ENCODE results near the gene DNHD1. TPM values are rescaled to one million over a fixed set of nuclear protein-coding genes. Genes with fewer than 3 reads are reported as not detected.

DNHD1 gene
- total and polyA plus RNA-seq, 9 of the 15 experiments (the other 6 are each of a cell fraction or from before 2014, with no cell fraction given), result 0.82 to 9.7 (median 3.8) TPM

GRCh38 chr11:6612213-6613041, 115.3 kb downstream of the DNHD1 start, which contains the start of gene TAF10 (continued):
- TF ChIP-seq ETV5 (CRISPR knock-in tag; IDR thresholded peaks at IDR 0.05; ENCODE audit: low read depth) (peak; percentile 90), ZNF436 (CRISPR knock-in tag; IDR thresholded peaks at IDR 0.05) (no peak), ZNF121 (CRISPR knock-in tag; conservative IDR thresholded peaks at IDR 0.05) (no peak), NELFE (IDR thresholded peaks at IDR 0.05; ENCODE audit: insufficient read depth, insufficient read length) (no peak), ZBTB49 (CRISPR knock-in tag; IDR thresholded peaks at IDR 0.05; ENCODE audit: borderline replicate concordance) (no peak), MAFF (IDR thresholded peaks at IDR 0.05; ENCODE audit: low read length) (no peak), BDP1 (IDR thresholded peaks at IDR 0.05; ENCODE audit: insufficient read depth, insufficient read length) (no peak), SOX6 (IDR thresholded peaks at IDR 0.05) (no peak; the same call in 1 of the 2 replicates), HDAC6 (IDR thresholded peaks at IDR 0.05; ENCODE audit: low read depth, low read length) (no peak), ZNF24 (IDR thresholded peaks at IDR 0.05) (peak; percentile 91), SP2 (IDR thresholded peaks at IDR 0.05; ENCODE audit: extremely low read depth, low read depth, low read length, poor library complexity, severe bottlenecking) (no peak), ZNF133 (CRISPR knock-in tag; IDR thresholded peaks at IDR 0.05) (no peak), NEUROD1 (IDR thresholded peaks at IDR 0.05; ENCODE audit: borderline replicate concordance, low read depth, low read length, partially characterized antibody) (peak; percentile 45), ZNF3 (CRISPR knock-in tag; IDR thresholded peaks at IDR 0.05) (no peak), USF2 (CRISPR knock-in tag; IDR thresholded peaks at IDR 0.05) (no peak), POLR3G (IDR thresholded peaks at IDR 0.05; ENCODE audit: extremely low read depth, insufficient read length, insufficient replicate concordance) (no peak), CAMTA2 (CRISPR knock-in tag; conservative IDR thresholded peaks at IDR 0.05) (no peak), FOXO4 (CRISPR knock-in tag; IDR thresholded peaks at IDR 0.05) (no peak), RBM22 (IDR thresholded peaks at IDR 0.05; ENCODE audit: low read depth, low read length, poor library complexity, severe bottlenecking) (peak; percentile 36), ZNF146 (CRISPR knock-in tag; IDR thresholded peaks at IDR 0.05; ENCODE audit: unreplicated experiment) (no peak), CREB1 (IDR thresholded peaks at IDR 0.05) (peak; percentile 90), CREB1 (CRISPR knock-in tag; IDR thresholded peaks at IDR 0.05) (peak; percentile 91), MCM2 (IDR thresholded peaks at IDR 0.05; ENCODE audit: low read depth) (no peak)
